ENCODE measurements around the gene ACSS1.

DNA sequence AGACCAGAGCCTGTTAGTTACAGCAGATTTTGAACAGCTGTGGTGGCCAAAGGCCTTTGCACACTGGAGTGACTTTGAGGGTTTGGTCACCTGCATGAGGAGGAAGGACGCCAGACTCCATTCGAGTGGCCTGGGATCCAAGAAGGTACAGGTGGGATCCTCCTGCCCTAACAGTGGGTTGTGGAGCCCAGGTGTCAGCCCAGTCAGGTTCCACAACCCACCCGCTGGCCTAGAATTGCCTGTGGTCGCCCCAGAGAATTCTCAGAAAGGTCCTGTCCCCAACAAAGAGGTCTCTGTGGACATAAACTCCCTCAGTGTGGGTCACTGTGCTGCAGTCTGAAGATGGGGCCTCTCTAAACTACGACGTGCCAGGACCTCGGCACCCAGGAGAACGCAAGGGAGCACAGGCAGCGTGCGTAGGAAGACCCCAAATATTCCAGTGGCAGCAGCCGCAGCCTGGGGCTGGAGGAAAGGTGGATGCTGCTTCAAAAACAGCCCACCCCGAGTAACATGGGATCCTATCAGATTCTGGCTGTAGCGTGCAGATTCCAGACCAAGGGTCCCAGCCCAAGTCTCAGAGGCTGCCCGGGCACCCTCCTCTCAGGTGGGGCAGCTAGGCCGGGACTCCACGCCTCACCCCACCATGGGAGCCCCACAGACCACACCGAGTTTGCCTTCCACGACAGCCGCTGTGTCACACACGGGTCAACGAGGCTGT lies 16.0 kb downstream of the ACSS1 start:
- no peak for TF ChIP-seq CTCF (IDR thresholded peaks at IDR 0.05)
- no peak for TF ChIP-seq POLR2A (IDR thresholded peaks at IDR 0.05)

Measured in body of pancreas (tissue), 4 donors.